Mucosa of descending colon (tissue), 3 donors: ENCODE data around the gene SYNPO2L. TPM values are rescaled to one million over a fixed set of nuclear protein-coding genes. Genes with fewer than 3 reads are reported as not detected.
A peak's percentile ranks its signal among the peaks of the same experiment; 100 is the strongest.

Experiments
- ATAC-seq: fragments of 200-7000 bp; cut with Tn5 transposase; one replicate; pipeline ENCODE4 v1.9.1; 2020; ENCODE audit warnings: mild to moderate bottlenecking, moderate library complexity
- DNase-seq, 3 donors: peaks; one replicate each; pipeline ENCODE4 v3.0.0-alpha.2; 2020
- H3K36me3 ChIP-seq: fragments of 200-600 bp; one replicate; pipeline ENCODE4 v1.8.0; 2021; ENCODE audit warnings: low read depth, mild to moderate bottlenecking
- H3K4me1 ChIP-seq: fragments of 200-600 bp; one replicate; pipeline ENCODE4 v1.8.0; 2021; ENCODE audit warnings: low read depth, mild to moderate bottlenecking
- H3K4me3 ChIP-seq: fragments of 200-600 bp; one replicate; pipeline ENCODE4 v1.8.0; 2021; ENCODE audit warnings: mild to moderate bottlenecking
- H3K9me3 ChIP-seq: fragments of 200-600 bp; one replicate; pipeline ENCODE4 v1.8.0; 2021; ENCODE audit warnings: mild to moderate bottlenecking
- intact Hi-C, 2 donors: fragments of 100-400 bp; cut with DNase I in 1 of 2; cut with micrococcal nuclease in 1 of 2; formaldehyde crosslinking; loops; one replicate each; pipeline versions ENCODE4 v1.11.0 to v1.11.1; 2022; cut with DNase I, micrococcal nuclease
- total RNA-seq, 3 donors: library from RNA; stranded (reverse); fragmentation: NEBNext Ultra II Directional in 2 of 3; extraction: Animal tissue kit (Norgen Biotek cat#: 25700) in 2 of 3; gene quantifications; one replicate each; pipeline versions ENCODE4 v1.2.1 to v1.2.4, GENCODE V29; 2021 to 2023
- TF ChIP-seq, protein P1 (sequence below): fragments of 200-600 bp; IDR thresholded peaks from one replicate; pipeline ENCODE4 v1.8.0; 2022; ENCODE audit warnings: antibody characterized with exemption, mild to moderate bottlenecking
- donor health status: DM: no; HTN: no; CAD: no; lungs with moderate emphysema.
- donor health status: DM: no; HTN: no; CAD: no.
- donor health status: DM: no; HTN: yes; CAD: no.

SYNPO2L gene
- total RNA-seq, 3 donors from 2014 or later = 0.05 TPM; not detected in 2

DNA sequence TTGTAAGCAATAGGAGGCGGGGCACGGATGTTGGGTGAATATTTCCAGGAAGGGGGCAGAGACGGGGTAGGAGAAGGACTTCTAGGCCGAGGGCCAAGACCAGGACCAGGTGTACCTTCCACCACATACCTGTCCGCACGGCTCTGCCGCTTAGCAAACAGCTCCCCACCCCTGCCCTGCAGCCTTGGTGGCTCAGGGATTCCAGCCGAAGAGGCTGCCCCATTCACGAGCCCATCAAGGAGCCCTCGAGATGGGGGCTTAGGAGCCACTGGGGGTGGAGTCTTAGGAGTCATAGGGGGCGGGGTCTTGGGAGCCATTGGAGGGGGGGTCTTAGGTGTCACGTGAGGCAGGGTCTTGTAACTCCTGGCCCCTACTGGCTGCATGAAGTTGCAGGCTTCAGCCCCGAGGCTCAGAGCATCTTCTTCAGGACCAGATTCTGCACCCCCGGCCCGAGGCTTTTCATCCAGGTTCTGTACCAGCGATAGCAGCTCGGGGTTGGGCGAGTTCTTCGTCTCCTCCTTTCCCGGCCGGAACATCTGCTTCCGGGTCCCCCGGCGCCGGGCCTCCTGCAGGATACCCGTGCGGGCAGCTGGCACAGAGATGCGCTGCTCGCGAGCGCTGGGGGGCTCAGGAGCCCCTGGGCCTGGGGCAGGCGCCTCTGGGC lies 8.5 kb downstream of the SYNPO2L start:
- DNase-seq (peak; percentile 57 to 74 (median 69)), ATAC-seq (peak; percentile 69)
- TF ChIP-seq, protein P1, sequence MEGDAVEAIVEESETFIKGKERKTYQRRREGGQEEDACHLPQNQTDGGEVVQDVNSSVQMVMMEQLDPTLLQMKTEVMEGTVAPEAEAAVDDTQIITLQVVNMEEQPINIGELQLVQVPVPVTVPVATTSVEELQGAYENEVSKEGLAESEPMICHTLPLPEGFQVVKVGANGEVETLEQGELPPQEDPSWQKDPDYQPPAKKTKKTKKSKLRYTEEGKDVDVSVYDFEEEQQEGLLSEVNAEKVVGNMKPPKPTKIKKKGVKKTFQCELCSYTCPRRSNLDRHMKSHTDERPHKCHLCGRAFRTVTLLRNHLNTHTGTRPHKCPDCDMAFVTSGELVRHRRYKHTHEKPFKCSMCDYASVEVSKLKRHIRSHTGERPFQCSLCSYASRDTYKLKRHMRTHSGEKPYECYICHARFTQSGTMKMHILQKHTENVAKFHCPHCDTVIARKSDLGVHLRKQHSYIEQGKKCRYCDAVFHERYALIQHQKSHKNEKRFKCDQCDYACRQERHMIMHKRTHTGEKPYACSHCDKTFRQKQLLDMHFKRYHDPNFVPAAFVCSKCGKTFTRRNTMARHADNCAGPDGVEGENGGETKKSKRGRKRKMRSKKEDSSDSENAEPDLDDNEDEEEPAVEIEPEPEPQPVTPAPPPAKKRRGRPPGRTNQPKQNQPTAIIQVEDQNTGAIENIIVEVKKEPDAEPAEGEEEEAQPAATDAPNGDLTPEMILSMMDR = no peak
- intact Hi-C loops = no loop called here
- no peaks in the 10 kb centered on the region for H3K36me3 ChIP-seq
- H3K4me1 ChIP-seq = peaks cover 7% of the 10 kb centered on the region
- H3K9me3 ChIP-seq = no peaks in the 10 kb centered on the region
- peak overlapping the region; percentile 17 for H3K4me3 ChIP-seq

DNA sequence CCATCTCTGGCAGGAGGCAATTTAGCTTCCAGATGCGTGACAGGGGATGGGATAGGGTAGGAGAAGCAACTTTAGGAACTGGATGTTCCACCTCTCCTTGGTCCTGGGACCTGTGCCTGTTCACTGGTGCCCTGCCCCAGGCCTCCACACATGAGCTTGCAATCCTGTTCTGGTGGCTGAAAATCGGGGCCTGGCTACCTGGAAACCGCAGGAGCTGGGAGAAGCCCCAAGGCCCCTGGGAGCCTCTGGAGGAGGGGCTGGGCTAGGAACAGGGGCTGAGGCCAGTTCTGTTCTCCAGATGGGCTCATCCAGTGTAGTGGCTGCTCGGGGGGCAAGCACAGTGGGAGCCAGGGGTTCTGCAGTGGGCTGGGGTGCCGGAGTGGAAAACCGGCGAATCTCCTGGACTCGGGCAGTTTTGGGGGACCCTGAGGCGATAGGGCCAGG lies 9.2 kb downstream of the SYNPO2L start:
- no peaks in the 10 kb centered on the region for H3K36me3 ChIP-seq
- intact Hi-C loops = no loop called here
- no peak for ATAC-seq
- DNase-seq = no peak
- H3K9me3 ChIP-seq = no peaks in the 10 kb centered on the region
- TF ChIP-seq, protein P1 = no peak
- H3K4me1 ChIP-seq = peaks cover 7% of the 10 kb centered on the region
- H3K4me3 ChIP-seq = no peak overlapping the region

DNA sequence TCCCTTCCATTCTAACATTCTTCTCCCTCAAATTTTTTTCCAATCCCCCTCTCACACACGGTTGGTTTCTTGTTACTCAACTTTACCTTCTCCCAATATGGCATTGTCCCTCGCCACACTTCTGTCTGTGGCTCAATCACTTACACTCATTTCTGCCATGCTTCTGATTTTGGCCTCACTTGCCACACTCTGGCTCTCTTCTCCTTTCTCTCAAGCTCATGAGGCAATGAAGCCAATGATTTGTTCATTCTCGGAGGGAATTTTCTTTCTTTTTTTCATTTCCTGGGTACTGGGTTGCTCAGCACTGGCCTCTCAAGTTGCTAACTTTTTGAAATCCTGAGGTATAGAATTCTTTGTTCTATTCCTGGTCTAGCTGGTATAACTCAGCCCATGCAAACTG lies 10.6 kb downstream of the SYNPO2L start:
- intact Hi-C loops = no loop called here
- TF ChIP-seq, protein P1 = no peak

DNA sequence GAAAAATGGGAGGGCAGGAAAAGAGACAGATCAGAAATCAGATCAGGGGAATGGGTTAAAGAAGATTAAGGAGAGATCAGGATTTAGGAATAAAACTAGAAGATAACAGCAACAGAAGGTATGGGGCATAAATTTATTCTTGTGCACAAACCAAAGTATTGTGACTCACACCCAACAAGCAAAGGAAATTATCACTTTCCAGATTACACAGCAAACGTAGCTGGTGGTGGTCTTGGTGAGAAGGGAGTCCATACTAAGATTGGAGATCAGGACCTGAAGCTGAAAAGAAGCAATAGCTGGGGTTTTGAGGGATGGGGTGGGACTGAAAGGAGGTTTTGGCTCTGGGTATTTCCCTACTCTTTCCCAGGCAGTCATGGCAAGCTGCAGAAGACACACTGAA lies 11.1 kb downstream of the SYNPO2L start:
- Histone ChIP-seq H3K9me3 (no peaks in the 10 kb centered on the region), H3K4me1 (peaks cover 7% of the 10 kb centered on the region), H3K4me3 (no peak overlapping the region), H3K36me3 (no peaks in the 10 kb centered on the region)
- intact Hi-C loops = loop anchor here (5.0 kb wide), 2 partner anchors 112 to 117 kb away; no protein-coding TSS in a partner anchor
- TF ChIP-seq, protein P1 = no peak
- DNase-seq (no peak), ATAC-seq (no peak)

More for the DNA sequence above, 10.6 kb downstream of the SYNPO2L start:
- H3K9me3 ChIP-seq = no peaks in the 10 kb centered on the region
- ATAC-seq (no peak), DNase-seq (no peak)
- H3K36me3 ChIP-seq = no peaks in the 10 kb centered on the region
- H3K4me3 ChIP-seq = no peak overlapping the region
- peaks cover 7% of the 10 kb centered on the region for H3K4me1 ChIP-seq

GRCh38 chr10:73644015-73644743 lies 11.7 kb downstream of the SYNPO2L start:
- intact Hi-C loops = loop anchor here (5.0 kb wide), 2 partner anchors 112 to 117 kb away; no protein-coding TSS in a partner anchor
- no peak overlapping the region for H3K4me3 ChIP-seq
- TF ChIP-seq, protein P1 = peak; percentile 65
- H3K36me3 ChIP-seq = no peaks in the 10 kb centered on the region
- DNase-seq (peak in 1 of 3 donors; percentile 69), ATAC-seq (peak; percentile 83)
- H3K9me3 ChIP-seq = no peaks in the 10 kb centered on the region
- H3K4me1 ChIP-seq = peaks cover 7% of the 10 kb centered on the region
